Measurements from ENCODE around the gene KDELR1. TPM values are rescaled to one million over a fixed set of nuclear protein-coding genes. Genes with fewer than 3 reads are reported as not detected.

The KDELR1 gene
- total and polyA plus RNA-seq, 9 of the 15 experiments (the other 6 are each of a cell fraction or from before 2014, with no cell fraction given), result 6.1 to 165 (median 58.5) TPM

DNA sequence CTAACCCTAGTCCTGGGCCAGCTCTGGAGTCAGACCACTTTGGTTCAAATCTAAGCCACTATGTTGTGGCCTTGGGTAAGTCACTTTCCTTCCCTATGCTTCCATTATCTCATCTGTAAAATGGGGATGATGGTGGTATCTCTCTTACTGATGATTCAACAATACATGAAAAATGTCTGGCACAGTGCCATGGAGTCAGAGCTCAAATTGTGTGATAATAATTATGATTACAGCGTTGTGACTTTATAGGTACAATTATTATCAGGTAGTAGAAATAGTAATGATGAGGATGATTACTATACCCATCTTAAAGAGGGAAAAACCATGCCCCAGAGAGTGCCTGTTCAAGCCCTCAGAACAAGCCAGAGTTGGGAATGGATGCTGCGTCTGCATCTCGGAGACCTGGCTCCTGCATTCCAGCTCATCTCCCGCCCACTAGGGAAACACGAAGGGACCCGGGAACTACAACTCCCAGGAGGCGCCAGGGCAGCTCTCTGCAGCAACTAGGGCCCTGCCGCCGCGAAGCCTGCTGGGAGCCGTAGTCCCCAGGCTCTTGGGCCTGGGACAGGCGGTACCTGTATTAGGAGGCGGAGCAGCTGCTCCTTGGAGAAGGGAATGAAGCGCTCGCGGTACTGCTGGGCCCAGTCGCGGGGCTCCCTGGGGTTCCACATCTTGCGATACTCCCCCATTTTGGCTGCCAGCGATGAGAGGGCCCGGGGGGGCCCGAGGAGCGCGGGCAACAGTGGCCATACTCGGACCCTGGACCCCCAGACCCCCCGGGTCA lies 28.4 kb downstream of the KDELR1 start (continued):
- TF ChIP-seq ZNF12 (CRISPR knock-in tag; IDR thresholded peaks at IDR 0.05), result peak; percentile 75; the same call in 1 of the 2 replicates
- TF ChIP-seq ZNF224 (CRISPR knock-in tag; IDR thresholded peaks at IDR 0.05), result no peak
- no peak for TF ChIP-seq CBX1 (IDR thresholded peaks at IDR 0.05; ENCODE audit: low read depth)
- TF ChIP-seq ZNF3 (CRISPR knock-in tag; IDR thresholded peaks at IDR 0.05), result no peak
- TF ChIP-seq RFX7 (CRISPR knock-in tag; IDR thresholded peaks at IDR 0.05), result no peak
- TF ChIP-seq PTBP1 (IDR thresholded peaks at IDR 0.05; ENCODE audit: low read depth, low read length), result no peak
- no peak for TF ChIP-seq GTF2A2 (tag; IDR thresholded peaks at IDR 0.05)
- TF ChIP-seq YBX1 (IDR thresholded peaks at IDR 0.05), result no peak
- no peak for TF ChIP-seq GABPA (tag; conservative IDR thresholded peaks at IDR 0.05; ENCODE audit: low read depth)
- TF ChIP-seq NR1H2 (CRISPR knock-in tag; IDR thresholded peaks at IDR 0.05), result no peak
- no peak for TF ChIP-seq FUS (optimal IDR thresholded peaks at IDR 0.05; ENCODE audit: low read depth, low read length)
- TF ChIP-seq, protein P1, sequence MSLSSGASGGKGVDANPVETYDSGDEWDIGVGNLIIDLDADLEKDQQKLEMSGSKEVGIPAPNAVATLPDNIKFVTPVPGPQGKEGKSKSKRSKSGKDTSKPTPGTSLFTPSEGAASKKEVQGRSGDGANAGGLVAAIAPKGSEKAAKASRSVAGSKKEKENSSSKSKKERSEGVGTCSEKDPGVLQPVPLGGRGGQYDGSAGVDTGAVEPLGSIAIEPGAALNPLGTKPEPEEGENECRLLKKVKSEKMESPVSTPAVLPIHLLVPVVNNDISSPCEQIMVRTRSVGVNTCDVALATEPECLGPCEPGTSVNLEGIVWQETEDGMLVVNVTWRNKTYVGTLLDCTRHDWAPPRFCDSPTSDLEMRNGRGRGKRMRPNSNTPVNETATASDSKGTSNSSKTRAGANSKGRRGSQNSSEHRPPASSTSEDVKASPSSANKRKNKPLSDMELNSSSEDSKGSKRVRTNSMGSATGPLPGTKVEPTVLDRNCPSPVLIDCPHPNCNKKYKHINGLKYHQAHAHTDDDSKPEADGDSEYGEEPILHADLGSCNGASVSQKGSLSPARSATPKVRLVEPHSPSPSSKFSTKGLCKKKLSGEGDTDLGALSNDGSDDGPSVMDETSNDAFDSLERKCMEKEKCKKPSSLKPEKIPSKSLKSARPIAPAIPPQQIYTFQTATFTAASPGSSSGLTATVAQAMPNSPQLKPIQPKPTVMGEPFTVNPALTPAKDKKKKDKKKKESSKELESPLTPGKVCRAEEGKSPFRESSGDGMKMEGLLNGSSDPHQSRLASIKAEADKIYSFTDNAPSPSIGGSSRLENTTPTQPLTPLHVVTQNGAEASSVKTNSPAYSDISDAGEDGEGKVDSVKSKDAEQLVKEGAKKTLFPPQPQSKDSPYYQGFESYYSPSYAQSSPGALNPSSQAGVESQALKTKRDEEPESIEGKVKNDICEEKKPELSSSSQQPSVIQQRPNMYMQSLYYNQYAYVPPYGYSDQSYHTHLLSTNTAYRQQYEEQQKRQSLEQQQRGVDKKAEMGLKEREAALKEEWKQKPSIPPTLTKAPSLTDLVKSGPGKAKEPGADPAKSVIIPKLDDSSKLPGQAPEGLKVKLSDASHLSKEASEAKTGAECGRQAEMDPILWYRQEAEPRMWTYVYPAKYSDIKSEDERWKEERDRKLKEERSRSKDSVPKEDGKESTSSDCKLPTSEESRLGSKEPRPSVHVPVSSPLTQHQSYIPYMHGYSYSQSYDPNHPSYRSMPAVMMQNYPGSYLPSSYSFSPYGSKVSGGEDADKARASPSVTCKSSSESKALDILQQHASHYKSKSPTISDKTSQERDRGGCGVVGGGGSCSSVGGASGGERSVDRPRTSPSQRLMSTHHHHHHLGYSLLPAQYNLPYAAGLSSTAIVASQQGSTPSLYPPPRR (CRISPR knock-in tag; IDR thresholded peaks at IDR 0.05; ENCODE audit: borderline replicate concordance), result 0 out of 2 replicates have a peak, but pooled peaks have one; percentile 32
- no peak for TF ChIP-seq SNIP1 (IDR thresholded peaks at IDR 0.05; ENCODE audit: low read depth)

Data from K562 (cell line).